ENCODE data around the gene HMGB1. TPM values are rescaled to one million over a fixed set of nuclear protein-coding genes. Genes with fewer than 3 reads are reported as not detected.

Gene HMGB1
- total RNA-seq, 1 donor from 2014 or later: 476 TPM

- H3K9me3 Mint-ChIP-seq: no peaks in the 10 kb centered on the region
- H3K4me3 Mint-ChIP-seq: no peak overlapping the region
- H3K36me3 Mint-ChIP-seq: no peaks in the 10 kb centered on the region
- no peak for DNase-seq (ENCODE audit: low spot score in 2 of 2, unreplicated experiment in 2 of 2)
- H3K4me1 Mint-ChIP-seq: peaks cover 2% of the 10 kb centered on the region
- peaks cover 12% of the 10 kb centered on the region for H3K27me3 Mint-ChIP-seq (ENCODE audit: low read depth)
- no peak for TF ChIP-seq CTCF (IDR thresholded peaks at IDR 0.05; ENCODE audit: unreplicated experiment)
- no peak overlapping the region for H3K27ac Mint-ChIP-seq
These were observed 28.6 kb downstream of the HMGB1 start for GRCh38 chr13:30437177-30437576.

- Mint-ChIP-seq H3K9me3 (no peaks in the 10 kb centered on the region), H3K27me3 (ENCODE audit: low read depth) (peaks cover 12% of the 10 kb centered on the region), H3K4me1 (peaks cover 2% of the 10 kb centered on the region), H3K4me3 (no peak overlapping the region), H3K36me3 (no peaks in the 10 kb centered on the region), H3K27ac (no peak overlapping the region)
- DNase-seq (ENCODE audit: low spot score in 2 of 2, unreplicated experiment in 2 of 2): no peak
- no peak for TF ChIP-seq CTCF (IDR thresholded peaks at IDR 0.05; ENCODE audit: unreplicated experiment)
These were observed 29.8 kb downstream of the HMGB1 start for GRCh38 chr13:30435911-30436451.

- no peak for TF ChIP-seq CTCF (IDR thresholded peaks at IDR 0.05; ENCODE audit: unreplicated experiment)
- Mint-ChIP-seq H3K27ac (no peak overlapping the region), H3K4me1 (peaks cover 11% of the 10 kb centered on the region), H3K27me3 (ENCODE audit: low read depth) (peaks cover 5% of the 10 kb centered on the region), H3K9me3 (no peaks in the 10 kb centered on the region), H3K36me3 (no peaks in the 10 kb centered on the region), H3K4me3 (no peak overlapping the region)
- no peak for DNase-seq (ENCODE audit: low spot score in 2 of 2, unreplicated experiment in 2 of 2)
These were observed 34.3 kb downstream of the HMGB1 start for GRCh38 chr13:30431269-30431940.

GRCh38 chr13:30429721-30430694, 35.7 kb downstream of the HMGB1 start:
- TF ChIP-seq CTCF (IDR thresholded peaks at IDR 0.05; ENCODE audit: unreplicated experiment): no peak
- Mint-ChIP-seq H3K27me3 (ENCODE audit: low read depth) (peaks cover 2% of the 10 kb centered on the region), H3K36me3 (no peaks in the 10 kb centered on the region), H3K9me3 (no peaks in the 10 kb centered on the region), H3K4me1 (peaks cover 9% of the 10 kb centered on the region), H3K4me3 (no peak overlapping the region), H3K27ac (peak overlapping the region; percentile 85)
- no peak for DNase-seq (ENCODE audit: low spot score in 2 of 2, unreplicated experiment in 2 of 2)

GRCh38 chr13:30429235-30429634, 36.5 kb downstream of the HMGB1 start:
- H3K9me3 Mint-ChIP-seq: no peaks in the 10 kb centered on the region
- no peaks in the 10 kb centered on the region for H3K36me3 Mint-ChIP-seq
- H3K27ac Mint-ChIP-seq: no peak overlapping the region
- no peak for DNase-seq (ENCODE audit: low spot score in 2 of 2, unreplicated experiment in 2 of 2)
- peaks cover 9% of the 10 kb centered on the region for H3K4me1 Mint-ChIP-seq
- no peak for TF ChIP-seq CTCF (IDR thresholded peaks at IDR 0.05; ENCODE audit: unreplicated experiment)
- H3K4me3 Mint-ChIP-seq: no peak overlapping the region
- H3K27me3 Mint-ChIP-seq (ENCODE audit: low read depth): peaks cover 2% of the 10 kb centered on the region
